Neuronal stem cell (in vitro differentiated cells): ENCODE data around the gene COL8A2.

Source experiments
- DNase-seq: peaks from one replicate; pipeline ENCODE4 v3.0.0-alpha.2; 2013; ENCODE audit warnings: low spot score
- H2AFZ ChIP-seq: one replicate; pipeline ENCODE4 v1.6.1; 2013; ENCODE audit warnings: mild to moderate bottlenecking, low read length, inconsistent platforms
- H2AK5ac ChIP-seq: 2 replicates; pipeline ENCODE4 v1.6.1; 2013; ENCODE audit warnings: low read depth, mild to moderate bottlenecking, inconsistent platforms, low read length, moderate library complexity, mixed read lengths
- H2BK120ac ChIP-seq: 2 replicates; pipeline ENCODE4 v1.6.1; 2013; ENCODE audit warnings: low read depth, mild to moderate bottlenecking, inconsistent platforms, low read length, moderate library complexity, mixed read lengths
- H2BK12ac ChIP-seq: one replicate; pipeline ENCODE4 v1.6.1; 2013; ENCODE audit warnings: low read length, inconsistent platforms
- H2BK15ac ChIP-seq: 2 replicates; pipeline ENCODE4 v1.6.1; 2013; ENCODE audit warnings: mild to moderate bottlenecking, low read length, inconsistent platforms, mixed read lengths
- H2BK5ac ChIP-seq: one replicate; pipeline ENCODE4 v1.6.1; 2013; ENCODE audit warnings: inconsistent platforms, mild to moderate bottlenecking, low read length, moderate library complexity
- H3K14ac ChIP-seq: one replicate; pipeline ENCODE4 v1.6.1; 2013; ENCODE audit warnings: low read length, inconsistent platforms
- H3K18ac ChIP-seq: 2 replicates; pipeline ENCODE4 v1.6.1; 2013; ENCODE audit warnings: low read length, inconsistent platforms
- H3K23ac ChIP-seq: 2 replicates; pipeline ENCODE4 v1.6.1; 2013; ENCODE audit warnings: low read depth, mild to moderate bottlenecking, mixed read lengths, low read length, inconsistent platforms; ENCODE audit not compliant: poor library complexity
- H3K27ac ChIP-seq: replicated peaks from 3 replicates; pipeline ENCODE4 v1.5.1; 2013; ENCODE audit warnings: low read length, inconsistent platforms
- H3K27me3 ChIP-seq, 3 experiments: 2 replicates each; pipeline ENCODE4 v1.6.1; 2013; ENCODE audit warnings: low read length in 3 of 3, mild to moderate bottlenecking in 2 of 3, inconsistent platforms in 1 of 3, low read depth in 1 of 3, mixed read lengths in 1 of 3, moderate library complexity in 1 of 3; ENCODE audit not compliant: control insufficient read depth in 3 of 3, insufficient read depth in 3 of 3
- H3K36me3 ChIP-seq, 2 donors: replicated peaks in 1 of 2; 2 replicates each; pipeline ENCODE4 v1.6.1; 2013; ENCODE audit warnings: low read length in 2 of 2; ENCODE audit not compliant: control insufficient read depth in 2 of 2, insufficient read depth in 2 of 2
- H3K4ac ChIP-seq: 2 replicates; pipeline ENCODE4 v1.6.1; 2013; ENCODE audit warnings: inconsistent platforms, mild to moderate bottlenecking, low read length, moderate library complexity
- H3K4me1 ChIP-seq, 2 donors: 1 replicate in 1 of 2; 2 replicates in 1 of 2; pipeline ENCODE4 v1.6.1; 2013; ENCODE audit warnings: low read length in 2 of 2, low read depth in 1 of 2; ENCODE audit not compliant: control insufficient read depth in 2 of 2, insufficient read depth in 1 of 2
- H3K4me2 ChIP-seq: one replicate; pipeline ENCODE4 v1.6.1; 2013; ENCODE audit warnings: mild to moderate bottlenecking, low read length, inconsistent platforms; ENCODE audit not compliant: insufficient read depth, poor library complexity, severe bottlenecking
- H3K4me3 ChIP-seq, 2 donors: 2 replicates each; pipeline ENCODE4 v1.5.1; 2013; ENCODE audit warnings: low read length in 2 of 2, mild to moderate bottlenecking in 2 of 2, inconsistent platforms in 1 of 2, moderate library complexity in 1 of 2
- H3K79me1 ChIP-seq: one replicate; pipeline ENCODE4 v1.6.1; 2013; ENCODE audit warnings: low read depth, mild to moderate bottlenecking, inconsistent platforms, low read length, moderate library complexity
- H3K9ac ChIP-seq: one replicate; pipeline ENCODE4 v1.6.1; 2013; ENCODE audit warnings: mild to moderate bottlenecking, low read depth, low read length, inconsistent platforms; ENCODE audit not compliant: poor library complexity
- H3K9me3 ChIP-seq, 2 donors: replicated peaks in 1 of 2; 2 replicates each; pipeline versions ENCODE3 to v1.6.1; 2013; ENCODE audit warnings: low read length in 2 of 2, mild to moderate bottlenecking in 2 of 2, inconsistent platforms in 1 of 2, low read depth in 1 of 2, mixed read lengths in 1 of 2, moderate library complexity in 1 of 2; ENCODE audit not compliant: control insufficient read depth in 2 of 2, insufficient read depth in 1 of 2
- H4K8ac ChIP-seq: one replicate; pipeline ENCODE4 v1.6.1; 2013; ENCODE audit warnings: low read depth, mild to moderate bottlenecking, inconsistent platforms, low read length, moderate library complexity
- H4K91ac ChIP-seq: one replicate; pipeline ENCODE4 v1.6.1; 2013; ENCODE audit warnings: low read length, low read depth, mild to moderate bottlenecking, inconsistent platforms; ENCODE audit not compliant: poor library complexity
- WGBS, 2 donors: extraction: QIAGEN DNeasy Blood & Tissue Kit; methylation state at CpG; one replicate each; pipeline ENCODE4 v1.1.7; 2013; ENCODE audit warnings: missing lambda C conversion rate in 2 of 2, mixed read lengths in 1 of 2; ENCODE audit not compliant: insufficient read length in 2 of 2, insufficient replicate concordance in 1 of 2; ENCODE audit errors: extremely low coverage in 2 of 2; 5-methylcytosine and 5-hydroxymethylcytosine counted together

Gene COL8A2

GRCh38 chr1:36092166-36092797 is 32.7 kb downstream of the COL8A2 start:
- no CpG with 5 or more reads among the region's 17 CpGs for WGBS, 2 donors
- peaks cover 48 to 73% of the 10 kb centered on the region in 2 donors for H3K36me3 ChIP-seq

GRCh38 chr1:36091698-36092097 is 33.3 kb downstream of the COL8A2 start:
- H4K8ac ChIP-seq = peak overlapping the region; percentile 59
- H4K91ac ChIP-seq = no peak overlapping the region
- no peak overlapping the region for H3K14ac ChIP-seq
- H3K18ac ChIP-seq = no peak overlapping the region
- DNase-seq = no peak
- H3K4ac ChIP-seq = no peak overlapping the region
- H3K9me3 ChIP-seq = no peaks in the 10 kb centered on the region
- H3K4me1 ChIP-seq = peaks cover 6 to 8% of the 10 kb centered on the region in 2 donors
- no peak overlapping the region for H2BK15ac ChIP-seq
- H3K36me3 ChIP-seq = peaks cover 52 to 78% of the 10 kb centered on the region in 2 donors
- H2BK5ac ChIP-seq = peak overlapping the region; percentile 21
- no peak overlapping the region for H2AK5ac ChIP-seq
- no peak overlapping the region for H3K4me2 ChIP-seq
- H3K9ac ChIP-seq = no peak overlapping the region
- H3K4me3 ChIP-seq = no peak overlapping the region
- peaks cover 19% of the 10 kb centered on the region for H3K79me1 ChIP-seq
- WGBS, 2 donors = no CpG with 5 or more reads among the region's 13 CpGs
- H3K27me3 ChIP-seq = no peaks in the 10 kb centered on the region
- H2BK120ac ChIP-seq = no peak overlapping the region
- H3K23ac ChIP-seq = peak overlapping the region; percentile 39
- H2AFZ ChIP-seq = no peak overlapping the region
- no peak overlapping the region for H2BK12ac ChIP-seq
- no peak overlapping the region for H3K27ac ChIP-seq

More at GRCh38 chr1:36092166-36092797, 32.7 kb downstream of the COL8A2 start:
- Histone ChIP-seq H2BK120ac (no peak overlapping the region), H3K4me2 (no peak overlapping the region), H3K27me3 (no peaks in the 10 kb centered on the region), H2BK5ac (no peak overlapping the region), H3K4me3 (no peak overlapping the region), H2AFZ (no peak overlapping the region), H3K27ac (no peak overlapping the region), H2BK15ac (no peak overlapping the region), H3K9me3 (no peaks in the 10 kb centered on the region), H3K4me1 (peaks cover 8 to 11% of the 10 kb centered on the region in 2 donors), H4K8ac (no peak overlapping the region), H2AK5ac (no peak overlapping the region), H3K79me1 (peaks cover 16% of the 10 kb centered on the region), H3K23ac (no peak overlapping the region), H3K9ac (no peak overlapping the region), H4K91ac (no peak overlapping the region), H3K18ac (no peak overlapping the region), H3K4ac (no peak overlapping the region), H3K14ac (no peak overlapping the region), H2BK12ac (no peak overlapping the region)
- no peak for DNase-seq

DNA sequence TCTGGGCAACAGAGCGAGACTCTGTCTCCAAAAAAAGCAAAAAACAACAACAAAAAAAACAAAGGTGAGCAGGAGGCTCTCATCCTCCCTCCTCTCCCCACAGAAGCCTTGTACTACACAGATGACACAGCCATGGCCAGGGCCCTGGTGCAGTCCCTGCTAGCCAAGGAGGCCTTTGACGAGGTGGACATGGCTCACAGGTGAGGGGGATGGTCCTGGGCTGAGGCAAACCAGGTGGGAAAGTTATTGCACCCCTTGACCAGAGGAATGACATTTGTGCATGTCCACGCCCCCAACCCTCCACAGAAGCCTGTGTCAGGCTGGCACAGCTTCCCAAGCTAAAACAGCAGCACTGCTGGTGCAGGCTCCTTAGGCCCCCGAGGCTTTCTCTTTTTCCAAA is 33.9 kb downstream of the COL8A2 start:
- Histone ChIP-seq H2BK12ac (no peak overlapping the region), H3K4me2 (no peak overlapping the region), H2AK5ac (no peak overlapping the region), H2BK15ac (no peak overlapping the region), H3K18ac (no peak overlapping the region), H3K9me3 (no peaks in the 10 kb centered on the region), H4K91ac (no peak overlapping the region), H3K9ac (no peak overlapping the region), H2AFZ (no peak overlapping the region), H2BK5ac (no peak overlapping the region), H3K27me3 (no peaks in the 10 kb centered on the region), H3K79me1 (peaks cover 19% of the 10 kb centered on the region), H3K27ac (no peak overlapping the region), H3K23ac (peak overlapping the region; percentile 60), H2BK120ac (no peak overlapping the region), H3K4me1 (peaks cover 6 to 8% of the 10 kb centered on the region in 2 donors), H3K4ac (no peak overlapping the region), H3K4me3 (no peak overlapping the region), H3K36me3 (peaks cover 56 to 76% of the 10 kb centered on the region in 2 donors), H4K8ac (no peak overlapping the region), H3K14ac (no peak overlapping the region)
- no peak for DNase-seq
- no CpG with 5 or more reads among the region's 4 CpGs for WGBS, 2 donors

DNA sequence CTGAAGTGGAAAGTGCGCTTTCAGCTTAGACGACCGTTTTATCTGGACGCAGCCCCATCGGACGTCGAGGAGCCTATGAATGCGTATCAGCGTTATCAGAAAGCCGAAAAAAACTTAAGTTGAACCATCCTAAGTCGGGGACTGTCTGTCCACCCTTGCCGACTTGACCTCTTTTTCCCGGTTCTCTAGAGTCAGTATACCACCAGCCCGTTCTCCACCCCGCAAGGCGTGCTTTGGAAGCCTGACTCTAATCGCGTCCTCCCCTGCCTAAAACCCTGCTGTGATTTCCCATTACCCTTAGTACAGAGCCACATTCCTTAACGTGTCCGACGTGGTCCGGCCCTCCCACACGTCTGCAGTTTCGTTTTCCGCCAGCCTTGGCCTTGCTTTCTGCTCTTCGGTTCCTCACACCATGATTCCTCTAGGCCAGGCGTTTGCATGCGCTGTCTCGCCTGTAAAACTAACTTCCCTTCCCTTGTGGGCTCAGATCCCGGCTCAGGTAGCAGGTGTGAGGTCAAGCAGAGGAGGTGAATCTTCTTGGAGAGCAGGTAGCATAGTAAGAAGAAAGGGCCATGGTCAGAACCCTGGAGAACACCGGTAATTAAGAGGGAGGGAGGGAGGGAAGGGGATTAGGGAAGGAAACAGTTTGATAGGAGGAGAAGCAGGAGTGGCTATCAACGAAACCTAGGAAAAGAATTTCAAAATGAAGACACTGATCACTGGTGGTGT is 35.5 kb downstream of the COL8A2 start:
- Histone ChIP-seq H3K79me1 (peaks cover 19% of the 10 kb centered on the region), H3K4me2 (peak overlapping the region; percentile 90), H3K4ac (no peak overlapping the region), H3K27me3 (no peaks in the 10 kb centered on the region), H2BK12ac (no peak overlapping the region), H3K4me1 (peaks cover 11% of the 10 kb centered on the region in 2 donors), H3K9me3 (no peaks in the 10 kb centered on the region), H3K18ac (peak overlapping the region; percentile 98), H2AK5ac (peak overlapping the region; percentile 64), H3K14ac (no peak overlapping the region), H3K9ac (peak overlapping the region; percentile 99), H3K23ac (peak overlapping the region; percentile 100), H2AFZ (peak overlapping the region; percentile 99), H2BK120ac (no peak overlapping the region), H3K36me3 (peaks cover 49 to 60% of the 10 kb centered on the region in 2 donors), H4K8ac (no peak overlapping the region), H2BK15ac (no peak overlapping the region), H4K91ac (no peak overlapping the region), H3K27ac (no peak overlapping the region), H3K4me3 (peak overlapping the region; percentile 97 to 98), H2BK5ac (peak overlapping the region; percentile 90)
- no peak for DNase-seq
- WGBS, 2 donors = no CpG with 5 or more reads among the region's 32 CpGs
